LNCAP (cell line): ENCODE data around the gene YPEL3.

ENCODE experiments used
- CTCF ChIP-seq: fragments of 450-650 bp; IDR thresholded peaks from 2 replicates; pipeline ENCODE4 v1.5.1; 2017; ENCODE audit warnings: mild to moderate bottlenecking

The YPEL3 gene

GRCh38 chr16:30076276-30076791 is 19.7 kb downstream of the YPEL3 start:
- no peak for TF ChIP-seq CTCF

GRCh38 chr16:30075503-30076275 is 20.3 kb downstream of the YPEL3 start, which contains the start of gene PPP4C:
Gene PPP4C (plus strand): TSS chr16:30075994. CDS start chr16:30076378, 384 bp downstream.
- no peak for TF ChIP-seq CTCF

- TF ChIP-seq CTCF = no peak
Observed at GRCh38 chr16:30070490-30070889, 25.5 kb downstream of the YPEL3 start.

GRCh38 chr16:30069611-30070462 is 26.2 kb downstream of the YPEL3 start:
- TF ChIP-seq CTCF = no peak

- peak; percentile 54; the same call in 1 of the 2 replicates for TF ChIP-seq CTCF
Observed at GRCh38 chr16:30068750-30069610, 27.0 kb downstream of the YPEL3 start.

GRCh38 chr16:30068333-30068732 is 27.7 kb downstream of the YPEL3 start:
- no peak for TF ChIP-seq CTCF

- no peak for TF ChIP-seq CTCF
Observed at GRCh38 chr16:30067584-30067916, 28.5 kb downstream of the YPEL3 start.
